Liver (tissue), 9 donors: Measurements from ENCODE around the gene FCSK. TPM values are rescaled to one million over a fixed set of nuclear protein-coding genes. Genes with fewer than 3 reads are reported as not detected.

ENCODE experiments used
- DNase-seq: peaks from one replicate; pipeline ENCODE4 v3.0.0-alpha.2; 2017; ENCODE audit warnings: low spot score
- H3K27ac ChIP-seq, 2 donors: one replicate each; pipeline ENCODE4 v1.7.0; 2013; ENCODE audit warnings: inconsistent platforms in 2 of 2, low read length in 2 of 2, control low read depth in 1 of 2, low read depth in 1 of 2, mild to moderate bottlenecking in 1 of 2
- H3K27me3 ChIP-seq, 4 donors: one replicate each; pipeline versions ENCODE4 v1.6.1 to v1.7.0; 2013; ENCODE audit warnings: low read length in 3 of 4, inconsistent platforms in 1 of 4, mild to moderate bottlenecking in 1 of 4, moderate library complexity in 1 of 4; ENCODE audit not compliant: control insufficient read depth in 4 of 4, insufficient read depth in 4 of 4
- H3K36me3 ChIP-seq, 4 donors: one replicate each; pipeline versions ENCODE4 v1.6.1 to v1.7.0; 2013; ENCODE audit warnings: low read length in 3 of 4, mild to moderate bottlenecking in 3 of 4, low read depth in 1 of 4, moderate library complexity in 1 of 4; ENCODE audit not compliant: control insufficient read depth in 4 of 4, insufficient read depth in 3 of 4
- H3K4me1 ChIP-seq, 4 donors: one replicate each; pipeline versions ENCODE4 v1.6.1 to v1.7.0; 2013; ENCODE audit warnings: low read length in 3 of 4, mild to moderate bottlenecking in 3 of 4, moderate library complexity in 1 of 4; ENCODE audit not compliant: control insufficient read depth in 4 of 4, insufficient read depth in 4 of 4
- H3K4me3 ChIP-seq, 3 donors: one replicate each; pipeline versions ENCODE4 v1.6.1 to v1.7.0; 2013; ENCODE audit warnings: low read length in 3 of 3, control low read depth in 1 of 3, low read depth in 1 of 3, mild to moderate bottlenecking in 1 of 3
- H3K9ac ChIP-seq, 2 donors: one replicate each; pipeline ENCODE4 v1.7.0; 2013; ENCODE audit warnings: low read length in 2 of 2, mild to moderate bottlenecking in 2 of 2, moderate library complexity in 2 of 2, control low read depth in 1 of 2, low read depth in 1 of 2
- H3K9me3 ChIP-seq, 4 donors: one replicate each; pipeline versions ENCODE4 v1.6.1 to v1.7.0; 2013; ENCODE audit warnings: low read length in 3 of 4; ENCODE audit not compliant: control insufficient read depth in 4 of 4
- CTCF ChIP-seq: fragments of 150-350 bp; IDR thresholded peaks from 2 replicates; pipeline ENCODE4 v1.5.1; 2017; ENCODE audit warnings: improper control_type of control experiment, low read depth, low read length; ENCODE audit not compliant: missing input control
- EGR1 ChIP-seq, 2 donors: IDR thresholded peaks; 2 replicates each; pipeline ENCODE4 v1.6.1; 2016 to 2018; ENCODE audit warnings: antibody characterized with exemption in 2 of 2, low read depth in 2 of 2
- FOXA1 ChIP-seq: IDR thresholded peaks from 2 replicates; pipeline ENCODE4 v1.6.1; 2016; ENCODE audit warnings: antibody characterized with exemption
- FOXA2 ChIP-seq: IDR thresholded peaks from 2 replicates; pipeline ENCODE4 v1.6.1; 2016; ENCODE audit warnings: antibody characterized with exemption
- GABPA ChIP-seq, 2 donors: IDR thresholded peaks in 1 of 2; conservative IDR thresholded peaks in 1 of 2; 2 replicates each; pipeline ENCODE4 v1.6.1; 2016; ENCODE audit warnings: antibody characterized with exemption in 2 of 2, mild to moderate bottlenecking in 1 of 2, moderate library complexity in 1 of 2
- HNF4A ChIP-seq, 2 donors: conservative IDR thresholded peaks; 2 replicates each; pipeline ENCODE4 v1.6.1; 2016; ENCODE audit warnings: antibody characterized with exemption in 2 of 2, mild to moderate bottlenecking in 2 of 2
- HNF4G ChIP-seq: IDR thresholded peaks from 2 replicates; pipeline ENCODE4 v1.6.1; 2016; ENCODE audit warnings: antibody characterized with exemption
- JUND ChIP-seq, 2 donors: IDR thresholded peaks; 2 replicates each; pipeline ENCODE4 v1.6.1; 2016; ENCODE audit warnings: antibody characterized with exemption in 2 of 2
- MAX ChIP-seq: IDR thresholded peaks from 2 replicates; pipeline ENCODE4 v1.6.1; 2016; ENCODE audit warnings: antibody characterized with exemption
- NR2F2 ChIP-seq: IDR thresholded peaks from 2 replicates; pipeline ENCODE4 v1.6.1; 2016; ENCODE audit warnings: antibody characterized with exemption
- RAD21 ChIP-seq, 2 donors: IDR thresholded peaks; 2 replicates each; pipeline ENCODE4 v1.6.1; 2016; ENCODE audit warnings: antibody characterized with exemption in 2 of 2, mild to moderate bottlenecking in 2 of 2
- REST ChIP-seq: IDR thresholded peaks from 2 replicates; pipeline ENCODE4 v1.6.1; 2016; ENCODE audit warnings: antibody characterized with exemption, mild to moderate bottlenecking
- RXRA ChIP-seq, 2 donors: IDR thresholded peaks; 2 replicates each; pipeline ENCODE4 v1.6.1; 2017 to 2018; ENCODE audit warnings: antibody characterized with exemption in 2 of 2, mild to moderate bottlenecking in 1 of 2
- SP1 ChIP-seq: IDR thresholded peaks from 2 replicates; pipeline ENCODE4 v1.6.1; 2018; ENCODE audit warnings: antibody characterized with exemption, mild to moderate bottlenecking
- TAF1 ChIP-seq: conservative IDR thresholded peaks from 2 replicates; pipeline ENCODE4 v1.6.1; 2016; ENCODE audit warnings: antibody characterized with exemption, mild to moderate bottlenecking
- YY1 ChIP-seq: IDR thresholded peaks from 2 replicates; pipeline ENCODE4 v1.6.1; 2016; ENCODE audit warnings: antibody characterized with exemption, mild to moderate bottlenecking
- ZBTB33 ChIP-seq: IDR thresholded peaks from 2 replicates; pipeline ENCODE4 v1.6.1; 2016; ENCODE audit warnings: antibody characterized with exemption
- WGBS: extraction: QIAGEN DNeasy Blood & Tissue Kit; methylation state at CpG from one replicate; pipeline ENCODE4 v1.1.7; 2013; 5-methylcytosine and 5-hydroxymethylcytosine counted together
- polyA plus RNA-seq, 2 donors: library from polyadenylated mRNA; stranded (reverse) in 1 of 2; unstranded in 1 of 2; fragments of 200-250 nt in 1 of 2; fragments of >200 nt in 1 of 2; fragmentation: Nextera tagmentation in 1 of 2; extraction: Ambion mirVana in 1 of 2; gene quantifications; one replicate each; pipeline versions ENCODE4 v1.2.1 to v1.2.3, GENCODE V29; 2013 to 2015
- total RNA-seq, 2 donors: library from RNA; depleted of rRNA; stranded (reverse); fragments of >200 nt; gene quantifications; one replicate each; pipeline ENCODE4 v1.2.3, GENCODE V29; 2014
- TF ChIP-seq, protein P1 (sequence below): IDR thresholded peaks from 2 replicates; pipeline ENCODE4 v1.6.1; 2016; ENCODE audit warnings: antibody characterized with exemption
- donor health status: healthy.
- donor health status: healthy.
- donor health status: healthy.
- donor health status: healthy.
- donor health status: healthy.

FCSK gene
- total and polyA plus RNA-seq, 4 donors = 4.3 to 20.2 (median 8.5) TPM

DNA sequence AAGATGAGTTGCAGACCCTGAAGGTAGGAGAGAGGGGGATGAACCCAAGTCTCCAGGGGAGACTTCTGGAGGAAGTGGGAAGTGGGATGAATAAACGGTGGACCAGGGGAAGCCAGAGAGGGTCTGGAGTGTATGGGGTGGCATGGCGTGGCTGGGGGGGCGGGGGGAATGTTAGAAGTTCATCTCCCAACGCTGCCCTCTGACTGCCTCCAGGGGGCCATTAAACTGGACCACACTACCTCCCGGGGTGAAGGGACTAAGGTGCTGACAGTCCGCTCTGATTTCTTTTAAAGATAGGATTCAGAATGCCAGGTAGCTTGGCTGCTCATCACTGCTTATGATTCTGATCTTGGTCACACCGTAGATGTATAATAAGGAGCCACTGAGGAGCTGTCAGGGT lies 36.7 kb upstream of the FCSK start (continued):
- no peak for TF ChIP-seq GABPA (IDR thresholded peaks at IDR 0.05 in 1 of 2, conservative IDR thresholded peaks at IDR 0.05 in 1 of 2)
- no peak for TF ChIP-seq EGR1 (IDR thresholded peaks at IDR 0.05; ENCODE audit: low read depth in 2 of 2)

GRCh38 chr16:70418274-70418992 lies 36.0 kb upstream of the FCSK start:
- H3K27ac ChIP-seq = no peak overlapping the region
- no peaks in the 10 kb centered on the region for H3K36me3 ChIP-seq
- no peak overlapping the region for H3K9ac ChIP-seq
- H3K4me3 ChIP-seq = no peak overlapping the region
- WGBS = 80% methylated on average over 13 of the region's 13 CpGs
- H3K27me3 ChIP-seq = no peaks in the 10 kb centered on the region
- peaks cover 13 to 50% (median 31%) of the 10 kb centered on the region in 4 donors for H3K4me1 ChIP-seq
- H3K9me3 ChIP-seq = no peaks in the 10 kb centered on the region
- no peak for DNase-seq
- TF ChIP-seq YY1 (no peak), FOXA2 (no peak), FOXA1 (no peak), SP1 (no peak), NR2F2 (no peak), RAD21 (IDR thresholded peaks at IDR 0.05) (no peak), RXRA (IDR thresholded peaks at IDR 0.05) (no peak), HNF4G (no peak), MAX (no peak), EGR1 (IDR thresholded peaks at IDR 0.05; ENCODE audit: low read depth in 2 of 2) (no peak), REST (no peak), TAF1 (no peak), JUND (IDR thresholded peaks at IDR 0.05) (no peak), ZBTB33 (no peak), HNF4A (conservative IDR thresholded peaks at IDR 0.05) (no peak), GABPA (IDR thresholded peaks at IDR 0.05 in 1 of 2, conservative IDR thresholded peaks at IDR 0.05 in 1 of 2) (no peak), CTCF (no peak)
- TF ChIP-seq, protein P1, sequence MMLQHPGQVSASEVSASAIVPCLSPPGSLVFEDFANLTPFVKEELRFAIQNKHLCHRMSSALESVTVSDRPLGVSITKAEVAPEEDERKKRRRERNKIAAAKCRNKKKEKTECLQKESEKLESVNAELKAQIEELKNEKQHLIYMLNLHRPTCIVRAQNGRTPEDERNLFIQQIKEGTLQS = no peak
